SK-N-SH (cell line): ENCODE results near the gene EAF1. TPM values are rescaled to one million over a fixed set of nuclear protein-coding genes. Genes with fewer than 3 reads are reported as not detected.

Source experiments
- CTCF ChIA-PET: fragments of 300-600, 350-600 bp; formaldehyde crosslinking; extraction: SDS; loops from one replicate; lab custom pipeline; 2021; lab: Yijun Ruan, JAX
- POLR2A ChIA-PET: fragments of 350-600 bp; sonication (Branson Sonifier 250); formaldehyde crosslinking; extraction: SDS; loops from one replicate; lab custom pipeline; 2020; ENCODE audit warnings: antibody characterized with exemption, inconsistent platforms; lab: Yijun Ruan, JAX
- DNase-seq: peaks from one replicate; pipeline ENCODE4 v3.0.0; 2012
- H2AFZ ChIP-seq: fragments of 200-600 bp; sonication (generic); 2 replicates; pipeline ENCODE4 v1.8.1; 2016; ENCODE audit warnings: antibody characterized with exemption, mild to moderate bottlenecking, low read depth
- H3F3A ChIP-seq: fragments of 200-600 bp; sonication (generic); replicated peaks from 2 replicates; pipeline ENCODE3; 2016; ENCODE audit warnings: antibody characterized with exemption, mild to moderate bottlenecking; ENCODE audit not compliant: insufficient read depth
- H3K27ac ChIP-seq, 2 experiments: fragments of 200-500 bp in 1 of 2; fragments of 200-600 bp in 1 of 2; sonication (Bioruptor generic) in 1 of 2; sonication (generic), shearing (Covaris generic) in 1 of 2; 2 replicates each; pipeline versions ENCODE4 v1.5.1 to v1.6.1; 2014 to 2016; ENCODE audit warnings: low read depth in 2 of 2, inconsistent platforms in 1 of 2, low read length in 1 of 2, mild to moderate bottlenecking in 1 of 2, mixed read lengths in 1 of 2
- H3K27me3 ChIP-seq: fragments of 200-600 bp; sonication (generic), shearing (Covaris generic); 2 replicates; pipeline ENCODE4 v1.6.1; 2016; ENCODE audit warnings: mixed run types; ENCODE audit not compliant: insufficient read depth
- H3K36me3 ChIP-seq, 2 experiments: fragments of 200-500 bp in 1 of 2; fragments of 200-600 bp in 1 of 2; sonication (Bioruptor generic) in 1 of 2; sonication (generic) in 1 of 2; replicated peaks in 1 of 2; 2 replicates each; pipeline versions ENCODE3 to v1.5.1; 2014 to 2016; ENCODE audit warnings: low read length in 1 of 2, mild to moderate bottlenecking in 1 of 2; ENCODE audit not compliant: insufficient read depth in 2 of 2, control insufficient read depth in 1 of 2
- H3K4me1 ChIP-seq, 2 experiments: fragments of 200-500 bp in 1 of 2; fragments of 200-600 bp in 1 of 2; sonication (Bioruptor generic) in 1 of 2; sonication (generic), shearing (Covaris generic) in 1 of 2; 2 replicates each; pipeline versions ENCODE4 v1.5.1 to v1.6.1; 2014 to 2016; ENCODE audit warnings: low read depth in 1 of 2, low read length in 1 of 2, mixed run types in 1 of 2; ENCODE audit not compliant: insufficient read depth in 2 of 2, control insufficient read depth in 1 of 2
- H3K4me2 ChIP-seq: fragments of 200-600 bp; sonication (generic), shearing (Covaris generic); 2 replicates; pipeline ENCODE4 v1.6.1; 2017; ENCODE audit warnings: mixed run types
- H3K4me3 ChIP-seq, 2 experiments: fragments of 200-500 bp in 1 of 2; fragments of 200-600 bp in 1 of 2; sonication (Bioruptor generic) in 1 of 2; sonication (generic), shearing (Covaris generic) in 1 of 2; 2 replicates each; pipeline versions ENCODE4 v1.5.1 to v1.8.1; 2014 to 2016; ENCODE audit warnings: low read depth in 2 of 2, inconsistent platforms in 1 of 2, low read length in 1 of 2, mild to moderate bottlenecking in 1 of 2, mixed read lengths in 1 of 2, moderate library complexity in 1 of 2
- H3K79me2 ChIP-seq: fragments of 200-600 bp; sonication (generic); 2 replicates; pipeline ENCODE4 v1.8.1; 2017; ENCODE audit warnings: mild to moderate bottlenecking; ENCODE audit not compliant: insufficient read depth
- H3K9ac ChIP-seq: fragments of 200-600 bp; sonication (generic); 2 replicates; pipeline ENCODE4 v1.6.1; 2017; ENCODE audit warnings: mixed run types
- H3K9me2 ChIP-seq: fragments of 200-600 bp; sonication (generic); 2 replicates; pipeline ENCODE4 v1.6.1; 2017; ENCODE audit warnings: mixed run types
- H3K9me3 ChIP-seq: fragments of 200-600 bp; sonication (generic); 2 replicates; pipeline ENCODE4 v1.6.1; 2017; ENCODE audit warnings: mixed run types, mild to moderate bottlenecking, moderate library complexity
- H4K20me1 ChIP-seq: fragments of 200-600 bp; sonication (generic); 2 replicates; pipeline ENCODE4 v1.6.1; 2017; ENCODE audit warnings: mild to moderate bottlenecking, mixed run types; ENCODE audit not compliant: insufficient read depth
- CHD2 ChIP-seq: fragments of 150-350 bp; IDR thresholded peaks from 2 replicates; pipeline ENCODE4 v1.6.1; 2018; ENCODE audit warnings: low read length; ENCODE audit not compliant: partially characterized antibody
- ELF1 ChIP-seq: IDR thresholded peaks from 2 replicates; pipeline ENCODE4 v1.4.0; 2012
- EP300 ChIP-seq, 2 experiments: IDR thresholded peaks; 2 replicates each; pipeline versions ENCODE4 v1.4.0 to v1.6.1; 2012; ENCODE audit warnings: borderline replicate concordance in 1 of 2, low read depth in 1 of 2, low read length in 1 of 2
- FOSL2 ChIP-seq: IDR thresholded peaks from 2 replicates; pipeline ENCODE4 v1.4.0; 2012; ENCODE audit warnings: low read depth, mild to moderate bottlenecking, moderate library complexity, borderline replicate concordance
- FOXM1 ChIP-seq: IDR thresholded peaks from 2 replicates; pipeline ENCODE4 v1.4.0; 2012; ENCODE audit warnings: low read depth, mild to moderate bottlenecking
- GATA2 ChIP-seq: sonication (generic); formaldehyde crosslinking; IDR thresholded peaks from 2 replicates; pipeline ENCODE4 v1.5.0; 2020; ENCODE audit warnings: mild to moderate bottlenecking, missing genetic modification reagents
- JUND ChIP-seq: IDR thresholded peaks from 2 replicates; pipeline ENCODE4 v1.4.0; 2012
- MEF2A ChIP-seq: IDR thresholded peaks from 2 replicates; pipeline ENCODE4 v1.4.0; 2012; ENCODE audit warnings: low read depth, borderline replicate concordance
- MXI1 ChIP-seq: IDR thresholded peaks from 2 replicates; pipeline ENCODE4 v1.6.1; 2012; ENCODE audit warnings: mild to moderate bottlenecking, low read depth, low read length, improper control_type of control experiment
- NFIC ChIP-seq: IDR thresholded peaks from 2 replicates; pipeline ENCODE4 v1.4.0; 2012; ENCODE audit warnings: borderline replicate concordance
- RAD21 ChIP-seq: IDR thresholded peaks from 2 replicates; pipeline ENCODE4 v1.6.1; 2012; ENCODE audit warnings: mild to moderate bottlenecking, low read length
- RCOR1 ChIP-seq: fragments of 150-350 bp; IDR thresholded peaks from 2 replicates; pipeline ENCODE4 v1.6.1; 2017; ENCODE audit warnings: antibody characterized with exemption, low read length
- RXRA ChIP-seq: IDR thresholded peaks from 2 replicates; pipeline ENCODE4 v1.4.0; 2012; ENCODE audit warnings: low read depth, mild to moderate bottlenecking, borderline replicate concordance
- SMC3 ChIP-seq: IDR thresholded peaks from 2 replicates; pipeline ENCODE4 v1.6.1; 2012; ENCODE audit warnings: low read depth, low read length, improper control_type of control experiment
- TAF1 ChIP-seq: IDR thresholded peaks from 2 replicates; pipeline ENCODE4 v1.6.1; 2012; ENCODE audit warnings: low read depth, mild to moderate bottlenecking, low read length, moderate library complexity, borderline replicate concordance
- TCF12 ChIP-seq: IDR thresholded peaks from 2 replicates; pipeline ENCODE4 v1.4.0; 2012
- YY1 ChIP-seq: IDR thresholded peaks from 2 replicates; pipeline ENCODE4 v1.4.0; 2012; ENCODE audit warnings: low read depth, mild to moderate bottlenecking
- WGBS: methylation state at CpG from one replicate; pipeline ENCODE4 v1.1.6; 2017; ENCODE audit warnings: low lambda C conversion rate; 5-methylcytosine and 5-hydroxymethylcytosine counted together
- polyA plus RNA-seq, 3 experiments: library from polyadenylated mRNA; depleted of rRNA; stranded (reverse); fragments of >200 nt; gene quantifications; 2 replicates each; pipeline ENCODE4 v1.2.3, GENCODE V29; 2012
- TF ChIP-seq, protein P1 (sequence below): fragments of 200-600 bp; sonication (generic); IDR thresholded peaks from 2 replicates; pipeline ENCODE4 v1.6.1; 2017; ENCODE audit warnings: antibody characterized with exemption, mild to moderate bottlenecking, moderate library complexity
- TF ChIP-seq, protein P2 (sequence below): IDR thresholded peaks from 2 replicates; pipeline ENCODE4 v1.4.0; 2012; ENCODE audit warnings: low read depth
- TF ChIP-seq, protein P3 (sequence below): fragments of 150-350 bp; IDR thresholded peaks from 2 replicates; pipeline ENCODE4 v1.6.1; 2016; ENCODE audit warnings: mild to moderate bottlenecking, low read depth, low read length
- TF ChIP-seq, protein P4 (sequence below): IDR thresholded peaks from 2 replicates; pipeline ENCODE4 v1.4.0; 2012; ENCODE audit warnings: low read depth, borderline replicate concordance

Gene EAF1
- polyA plus RNA-seq, 1 of the 3 experiments (the other 2 are of a cell fraction): 10.0 TPM

DNA sequence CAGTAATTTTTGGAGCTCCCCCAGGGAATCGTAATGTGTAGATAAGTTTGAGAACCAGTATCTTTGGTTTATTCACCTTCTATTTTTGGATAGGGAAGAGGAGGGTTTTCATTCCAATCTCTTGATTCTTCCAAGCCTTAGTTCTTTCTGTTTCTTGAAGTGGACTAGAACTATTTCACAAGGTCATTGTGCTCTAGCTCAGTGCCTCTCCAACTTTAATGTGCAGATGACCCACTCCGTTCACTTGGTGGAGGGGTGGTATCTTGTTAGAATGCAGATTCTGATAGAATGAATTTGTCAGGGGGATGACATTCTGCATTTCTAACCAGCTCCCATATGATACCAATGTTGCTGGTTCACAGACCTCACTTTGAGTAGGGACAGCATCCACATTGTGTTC, 58.6 kb downstream of the EAF1 start:
- H3K4me1 ChIP-seq: no peaks in the 10 kb centered on the region
- no peak overlapping the region for H3K9ac ChIP-seq
- 96% methylated on average over 2 of the region's 2 CpGs for whole genome bisulfite sequencing
- CTCF ChIA-PET: interaction anchor here (1.0 kb wide), 1 partner anchor 41 kb away, joined by 3 read pairs; no protein-coding TSS in a partner anchor
- H3K36me3 ChIP-seq: no peaks in the 10 kb centered on the region
- no peak overlapping the region for H2AFZ ChIP-seq
- POLR2A ChIA-PET: no interaction called here
- H3K27ac ChIP-seq: no peak overlapping the region
- H3F3A ChIP-seq: no peaks in the 10 kb centered on the region
- H4K20me1 ChIP-seq: no peaks in the 10 kb centered on the region
- DNase-seq: no peak
- H3K4me3 ChIP-seq: no peak overlapping the region
- H3K9me2 ChIP-seq: no peaks in the 10 kb centered on the region
- H3K9me3 ChIP-seq: no peaks in the 10 kb centered on the region
- H3K4me2 ChIP-seq: no peak overlapping the region
- no peaks in the 10 kb centered on the region for H3K27me3 ChIP-seq
- TF ChIP-seq FOSL2 (no peak), RAD21 (no peak), SMC3 (no peak)
- TF ChIP-seq, all 33 proteins: peak for 0
- H3K79me2 ChIP-seq: no peaks in the 10 kb centered on the region

DNA sequence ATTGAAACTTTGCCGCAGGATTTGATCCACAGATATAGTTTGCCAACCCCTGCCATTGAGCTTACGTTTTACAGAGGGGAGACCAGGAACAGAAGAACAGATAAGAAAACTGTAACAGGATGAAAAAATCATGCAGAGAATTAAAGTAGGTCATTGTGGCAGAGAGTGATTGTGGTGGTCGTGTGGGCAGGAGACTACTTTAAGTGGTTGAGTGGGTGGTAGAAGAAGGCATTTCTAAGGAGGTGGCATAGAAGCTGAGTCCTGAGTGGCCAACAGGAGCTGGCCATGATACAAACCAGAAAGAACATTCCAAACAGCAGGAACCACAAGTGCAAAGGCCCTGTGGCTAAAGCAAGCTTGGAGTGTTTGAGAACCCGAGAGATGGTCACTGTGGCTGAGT, 59.6 kb downstream of the EAF1 start:
- H3K4me3 ChIP-seq: no peak overlapping the region
- H3K27me3 ChIP-seq: no peaks in the 10 kb centered on the region
- no peak for TF ChIP-seq MEF2A
- TF ChIP-seq, protein P1, sequence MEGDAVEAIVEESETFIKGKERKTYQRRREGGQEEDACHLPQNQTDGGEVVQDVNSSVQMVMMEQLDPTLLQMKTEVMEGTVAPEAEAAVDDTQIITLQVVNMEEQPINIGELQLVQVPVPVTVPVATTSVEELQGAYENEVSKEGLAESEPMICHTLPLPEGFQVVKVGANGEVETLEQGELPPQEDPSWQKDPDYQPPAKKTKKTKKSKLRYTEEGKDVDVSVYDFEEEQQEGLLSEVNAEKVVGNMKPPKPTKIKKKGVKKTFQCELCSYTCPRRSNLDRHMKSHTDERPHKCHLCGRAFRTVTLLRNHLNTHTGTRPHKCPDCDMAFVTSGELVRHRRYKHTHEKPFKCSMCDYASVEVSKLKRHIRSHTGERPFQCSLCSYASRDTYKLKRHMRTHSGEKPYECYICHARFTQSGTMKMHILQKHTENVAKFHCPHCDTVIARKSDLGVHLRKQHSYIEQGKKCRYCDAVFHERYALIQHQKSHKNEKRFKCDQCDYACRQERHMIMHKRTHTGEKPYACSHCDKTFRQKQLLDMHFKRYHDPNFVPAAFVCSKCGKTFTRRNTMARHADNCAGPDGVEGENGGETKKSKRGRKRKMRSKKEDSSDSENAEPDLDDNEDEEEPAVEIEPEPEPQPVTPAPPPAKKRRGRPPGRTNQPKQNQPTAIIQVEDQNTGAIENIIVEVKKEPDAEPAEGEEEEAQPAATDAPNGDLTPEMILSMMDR: no peak
- TF ChIP-seq FOXM1: no peak
- no peak for TF ChIP-seq TAF1
- H3K9me3 ChIP-seq: no peaks in the 10 kb centered on the region
- H3K9me2 ChIP-seq: no peaks in the 10 kb centered on the region
- no peak overlapping the region for H3K9ac ChIP-seq
- H3K79me2 ChIP-seq: no peaks in the 10 kb centered on the region
- H3K4me1 ChIP-seq: no peaks in the 10 kb centered on the region
- WGBS: 75% methylated on average over 4 of the region's 4 CpGs
- H3K36me3 ChIP-seq: no peaks in the 10 kb centered on the region
- H2AFZ ChIP-seq: no peak overlapping the region
- no peak overlapping the region for H3K4me2 ChIP-seq
- no peaks in the 10 kb centered on the region for H3F3A ChIP-seq
- no peak for DNase-seq
- no peaks in the 10 kb centered on the region for H4K20me1 ChIP-seq
- H3K27ac ChIP-seq: no peak overlapping the region
- ChIA-PET POLR2A (no interaction called here), CTCF (interaction anchor here (0.7 kb wide), 1 partner anchor 40 kb away, joined by 3 read pairs; no protein-coding TSS in a partner anchor)

DNA sequence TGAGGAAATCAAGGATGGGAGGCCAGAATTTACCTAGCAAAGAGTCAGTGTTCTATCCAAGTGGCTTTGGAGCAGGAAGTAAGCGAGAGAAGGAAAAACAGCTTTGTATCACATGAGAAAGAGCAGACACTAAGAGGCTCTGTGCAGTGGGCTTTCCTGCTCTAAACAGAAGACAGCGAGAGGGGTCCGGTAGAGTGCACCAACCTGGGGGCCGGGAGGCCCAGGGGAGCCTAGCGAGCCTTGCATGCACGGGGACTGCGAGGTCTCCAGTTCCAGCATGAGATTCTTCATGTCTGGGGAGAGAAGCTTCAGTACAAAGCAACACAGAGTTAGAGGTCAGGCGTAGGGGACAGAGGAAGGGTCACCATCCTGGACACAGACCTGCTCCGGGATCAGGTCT, 60.6 kb downstream of the EAF1 start:
- Histone ChIP-seq H3K4me2 (no peak overlapping the region), H3F3A (no peaks in the 10 kb centered on the region), H3K9me3 (no peaks in the 10 kb centered on the region), H3K27me3 (no peaks in the 10 kb centered on the region), H3K36me3 (no peaks in the 10 kb centered on the region), H2AFZ (no peak overlapping the region), H3K79me2 (no peaks in the 10 kb centered on the region), H3K4me1 (no peaks in the 10 kb centered on the region), H4K20me1 (no peaks in the 10 kb centered on the region), H3K9ac (no peak overlapping the region), H3K27ac (no peak overlapping the region), H3K4me3 (no peak overlapping the region), H3K9me2 (no peaks in the 10 kb centered on the region)
- ChIA-PET CTCF (interaction anchor here (0.9 kb wide), 1 partner anchor 13 kb away, joined by 3 read pairs; no protein-coding TSS in a partner anchor), POLR2A (no interaction called here)
- 86% methylated on average over 9 of the region's 9 CpGs for WGBS
- DNase-seq: no peak
- TF ChIP-seq, protein P2, sequence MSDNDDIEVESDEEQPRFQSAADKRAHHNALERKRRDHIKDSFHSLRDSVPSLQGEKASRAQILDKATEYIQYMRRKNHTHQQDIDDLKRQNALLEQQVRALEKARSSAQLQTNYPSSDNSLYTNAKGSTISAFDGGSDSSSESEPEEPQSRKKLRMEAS: no peak
- TF ChIP-seq NFIC (no peak), RXRA (no peak), RAD21 (no peak), JUND (no peak), YY1 (no peak), TCF12 (no peak), EP300 (IDR thresholded peaks at IDR 0.05; ENCODE audit: borderline replicate concordance in 1 of 2, low read depth in 1 of 2, low read length in 1 of 2) (no peak), ELF1 (no peak), FOXM1 (no peak), MEF2A (no peak), GATA2 (CRISPR knock-in tag) (no peak), RCOR1 (no peak), MXI1 (no peak), TAF1 (no peak), CHD2 (no peak)
- TF ChIP-seq, protein P3, sequence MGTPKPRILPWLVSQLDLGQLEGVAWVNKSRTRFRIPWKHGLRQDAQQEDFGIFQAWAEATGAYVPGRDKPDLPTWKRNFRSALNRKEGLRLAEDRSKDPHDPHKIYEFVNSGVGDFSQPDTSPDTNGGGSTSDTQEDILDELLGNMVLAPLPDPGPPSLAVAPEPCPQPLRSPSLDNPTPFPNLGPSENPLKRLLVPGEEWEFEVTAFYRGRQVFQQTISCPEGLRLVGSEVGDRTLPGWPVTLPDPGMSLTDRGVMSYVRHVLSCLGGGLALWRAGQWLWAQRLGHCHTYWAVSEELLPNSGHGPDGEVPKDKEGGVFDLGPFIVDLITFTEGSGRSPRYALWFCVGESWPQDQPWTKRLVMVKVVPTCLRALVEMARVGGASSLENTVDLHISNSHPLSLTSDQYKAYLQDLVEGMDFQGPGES: no peak
- TF ChIP-seq, protein P4, sequence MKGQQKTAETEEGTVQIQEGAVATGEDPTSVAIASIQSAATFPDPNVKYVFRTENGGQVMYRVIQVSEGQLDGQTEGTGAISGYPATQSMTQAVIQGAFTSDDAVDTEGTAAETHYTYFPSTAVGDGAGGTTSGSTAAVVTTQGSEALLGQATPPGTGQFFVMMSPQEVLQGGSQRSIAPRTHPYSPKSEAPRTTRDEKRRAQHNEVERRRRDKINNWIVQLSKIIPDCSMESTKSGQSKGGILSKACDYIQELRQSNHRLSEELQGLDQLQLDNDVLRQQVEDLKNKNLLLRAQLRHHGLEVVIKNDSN: no peak
